Activated gamma-delta T cell treated with Interleukin-2 at 50 U/mL for 16 hours (primary cell): ENCODE data around the gene MRPL43.
A peak's percentile ranks its signal among the peaks of the same experiment; 100 is the strongest.
"Not testable (repeated sequence)": the region's sequence is repeated elsewhere in the genome, so short reads cannot be mapped to it uniquely, and the experiment has no call there.

ENCODE experiments used
- DNase-seq: peaks from one replicate; pipeline ENCODE4 v3.0.0-alpha.2; 2020

The MRPL43 gene

DNA sequence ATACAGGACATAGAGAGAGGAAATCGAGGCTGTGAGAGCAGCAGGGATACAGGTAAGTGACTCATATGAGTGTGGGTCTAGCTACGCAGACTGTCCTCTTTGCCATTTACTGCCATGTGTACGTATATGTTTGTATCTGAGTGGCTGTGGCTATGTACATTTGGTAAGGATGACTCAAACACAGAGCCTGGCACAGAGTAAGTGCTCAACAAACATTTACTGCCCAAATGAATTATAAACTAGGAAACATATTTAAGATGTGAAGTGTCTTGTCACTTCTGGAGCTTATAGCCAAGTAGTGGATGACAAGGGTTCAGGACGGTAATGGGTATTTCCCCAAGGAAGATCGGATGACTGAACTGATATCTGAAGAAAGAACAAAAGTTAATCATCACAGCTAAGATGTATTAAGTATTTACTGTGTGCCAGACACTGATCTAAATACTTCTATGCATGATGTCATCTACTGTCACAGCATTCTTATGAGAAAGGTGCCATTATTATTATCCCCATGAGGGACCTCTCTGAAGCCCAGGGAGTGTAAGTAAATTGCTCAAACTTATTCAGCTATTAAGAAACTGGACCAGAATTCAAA is 6.0 kb downstream of the MRPL43 start:
- no peak for DNase-seq

DNA sequence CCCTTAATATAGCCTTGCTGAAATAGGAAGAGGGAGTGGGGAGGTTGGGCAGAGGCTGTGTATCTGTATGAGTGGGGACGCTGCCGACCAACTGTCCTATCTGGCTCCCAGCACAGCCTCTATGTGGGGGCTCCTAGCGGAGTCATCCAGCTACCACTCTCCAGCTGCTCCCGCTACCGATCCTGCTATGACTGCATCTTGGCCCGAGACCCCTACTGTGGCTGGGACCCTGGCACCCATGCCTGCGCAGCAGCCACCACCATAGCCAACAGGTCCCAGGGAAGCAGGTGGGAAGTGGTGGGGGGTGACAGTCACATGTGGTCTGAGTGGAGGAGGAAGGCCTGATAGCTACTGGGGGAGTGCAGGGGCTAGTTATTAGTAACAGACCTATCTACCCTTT is 6.6 kb downstream of the MRPL43 start:
- DNase-seq, result no peak

DNA sequence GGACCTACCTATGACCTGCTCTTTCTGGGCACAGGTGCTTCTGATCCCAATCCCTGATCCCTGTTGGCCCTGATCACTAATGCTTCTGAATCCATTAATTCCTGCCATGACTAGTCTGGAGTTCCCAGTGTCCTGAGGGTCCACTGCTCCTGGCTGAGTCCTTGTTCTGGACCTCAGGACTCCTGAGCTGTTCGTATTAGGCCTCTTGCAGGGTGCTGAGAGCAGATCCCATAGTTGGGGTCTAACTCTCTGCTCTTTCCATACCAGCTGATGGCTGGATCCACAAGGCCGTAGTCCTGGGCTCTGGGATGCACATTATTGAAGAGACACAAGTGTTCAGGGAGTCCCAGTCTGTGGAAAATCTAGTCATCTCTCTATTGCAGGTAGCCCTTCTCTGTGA is 7.0 kb downstream of the MRPL43 start:
- DNase-seq, result no peak

DNA sequence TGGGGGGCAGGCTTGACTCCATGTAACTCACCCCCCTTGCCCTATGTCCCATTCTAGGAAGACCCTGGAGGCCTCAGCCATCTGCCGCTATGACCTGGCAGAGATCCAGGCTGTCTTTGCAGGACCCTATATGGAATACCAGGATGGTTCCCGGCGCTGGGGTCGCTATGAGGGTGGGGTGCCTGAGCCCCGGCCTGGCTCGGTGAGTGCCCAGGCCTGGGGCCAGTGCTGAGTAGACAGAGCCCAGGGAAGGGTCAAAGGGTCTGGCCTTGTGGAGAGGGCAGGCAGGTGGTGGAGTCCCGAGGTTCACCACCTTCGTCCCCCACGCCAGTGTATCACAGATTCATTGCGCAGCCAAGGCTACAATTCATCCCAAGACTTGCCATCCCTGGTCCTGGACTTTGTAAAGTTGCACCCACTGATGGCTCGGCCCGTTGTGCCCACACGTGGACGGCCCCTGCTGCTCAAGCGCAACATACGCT is 7.5 kb downstream of the MRPL43 start:
- DNase-seq, result no peak

DNA sequence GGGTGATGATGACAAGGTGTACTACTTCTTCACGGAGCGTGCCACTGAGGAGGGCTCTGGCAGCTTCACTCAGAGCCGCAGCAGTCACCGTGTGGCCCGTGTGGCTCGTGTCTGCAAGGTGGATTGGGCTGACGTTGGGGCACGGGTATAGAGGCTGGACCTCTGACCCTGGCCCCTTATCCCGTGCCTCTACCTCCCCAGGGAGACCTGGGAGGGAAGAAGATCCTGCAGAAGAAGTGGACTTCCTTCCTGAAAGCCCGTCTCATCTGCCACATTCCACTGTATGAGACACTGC is 8.4 kb downstream of the MRPL43 start:
- no peak for DNase-seq

DNA sequence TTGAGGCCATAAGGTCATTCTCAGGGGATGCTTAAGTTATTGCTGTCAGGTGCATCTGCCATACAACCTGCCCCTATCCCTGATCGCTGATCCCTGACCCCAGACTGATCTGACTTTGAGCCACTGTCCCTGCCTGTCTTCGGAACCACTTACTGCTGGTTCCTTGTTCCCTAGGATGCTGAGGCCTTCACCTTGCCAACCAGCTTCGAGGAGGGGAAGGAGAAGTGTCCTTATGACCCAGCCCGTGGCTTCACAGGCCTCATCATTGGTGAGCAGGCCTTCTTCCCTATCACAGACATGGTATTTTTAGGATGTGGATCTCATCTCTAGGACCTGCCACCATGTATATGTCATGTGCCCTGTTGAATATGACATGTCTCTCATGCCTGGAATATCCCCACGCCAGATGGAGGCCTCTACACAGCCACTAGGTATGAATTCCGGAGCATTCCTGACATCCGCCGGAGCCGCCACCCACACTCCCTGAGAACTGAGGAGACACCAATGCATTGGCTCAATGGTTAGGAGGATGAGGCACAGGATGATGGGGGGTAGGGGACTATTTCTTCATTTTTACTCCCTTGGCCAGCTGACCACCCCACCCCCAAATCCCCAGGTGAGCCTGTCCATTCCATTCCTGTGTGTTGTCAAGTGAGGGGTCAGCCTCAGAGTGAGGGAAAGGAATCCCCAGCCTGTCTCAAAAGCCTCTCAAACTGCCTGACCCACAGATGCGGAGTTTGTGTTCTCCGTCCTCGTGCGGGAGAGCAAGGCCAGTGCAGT is 9.0 kb downstream of the MRPL43 start:
- DNase-seq, result no peak

DNA sequence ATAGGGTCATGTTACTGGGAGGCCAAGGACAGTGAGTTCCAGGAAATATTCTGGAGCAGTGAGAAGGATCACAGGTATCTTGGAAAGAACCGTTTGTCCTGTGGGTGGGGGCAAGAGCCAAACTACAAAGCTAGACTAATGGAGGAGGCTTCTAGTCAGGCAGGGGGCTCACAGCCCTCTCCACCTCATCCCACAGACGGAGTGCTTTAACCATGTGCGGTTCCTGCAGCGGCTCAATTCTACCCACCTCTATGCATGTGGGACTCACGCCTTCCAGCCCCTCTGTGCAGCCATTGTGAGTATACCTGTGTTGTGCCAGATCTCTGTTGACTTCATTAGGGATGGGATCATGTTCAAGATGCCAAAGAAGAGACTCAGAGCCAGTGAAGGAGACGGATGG is 9.9 kb downstream of the MRPL43 start:
- no peak for DNase-seq

DNA sequence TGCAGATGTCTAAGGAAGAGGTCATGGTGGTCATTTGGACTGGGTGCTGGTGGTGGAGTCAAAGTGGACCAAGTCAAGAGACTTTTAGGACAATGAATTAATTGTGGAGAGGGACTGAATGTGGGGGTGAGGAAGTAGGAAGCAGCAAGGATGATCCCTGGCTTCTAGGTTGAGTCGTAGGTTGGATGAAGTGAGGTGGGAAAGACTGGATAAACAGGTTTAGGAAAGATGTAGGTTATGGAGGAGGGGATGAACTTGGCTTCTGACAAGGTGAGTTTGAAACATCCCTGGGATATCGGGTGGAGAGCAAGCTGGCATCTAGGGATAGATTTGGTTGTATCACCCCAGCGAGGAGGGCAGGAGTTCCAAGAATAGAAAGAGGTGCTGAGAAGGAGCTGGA is 10.4 kb downstream of the MRPL43 start:
- DNase-seq, result no peak

DNA sequence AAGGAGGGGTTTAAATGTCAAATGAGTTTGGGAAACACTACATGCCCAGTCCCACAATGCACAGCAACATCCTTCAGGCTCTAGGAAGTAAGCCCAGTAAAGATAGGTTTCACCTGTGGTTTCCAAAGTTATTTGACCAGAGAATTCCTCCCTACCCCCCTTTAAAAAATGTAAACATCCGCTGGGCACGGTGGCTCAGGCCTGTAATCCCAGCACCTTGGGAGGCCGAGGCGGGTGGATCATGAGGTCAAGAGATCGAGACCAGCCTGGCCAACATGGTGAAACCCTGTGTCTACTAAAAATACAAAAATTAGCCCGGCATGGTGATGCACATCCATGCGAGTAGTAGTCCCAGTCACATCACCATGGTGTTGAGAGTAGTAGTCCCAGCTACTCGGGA is 11.9 kb downstream of the MRPL43 start:
- not testable (repeated sequence) for DNase-seq

DNA sequence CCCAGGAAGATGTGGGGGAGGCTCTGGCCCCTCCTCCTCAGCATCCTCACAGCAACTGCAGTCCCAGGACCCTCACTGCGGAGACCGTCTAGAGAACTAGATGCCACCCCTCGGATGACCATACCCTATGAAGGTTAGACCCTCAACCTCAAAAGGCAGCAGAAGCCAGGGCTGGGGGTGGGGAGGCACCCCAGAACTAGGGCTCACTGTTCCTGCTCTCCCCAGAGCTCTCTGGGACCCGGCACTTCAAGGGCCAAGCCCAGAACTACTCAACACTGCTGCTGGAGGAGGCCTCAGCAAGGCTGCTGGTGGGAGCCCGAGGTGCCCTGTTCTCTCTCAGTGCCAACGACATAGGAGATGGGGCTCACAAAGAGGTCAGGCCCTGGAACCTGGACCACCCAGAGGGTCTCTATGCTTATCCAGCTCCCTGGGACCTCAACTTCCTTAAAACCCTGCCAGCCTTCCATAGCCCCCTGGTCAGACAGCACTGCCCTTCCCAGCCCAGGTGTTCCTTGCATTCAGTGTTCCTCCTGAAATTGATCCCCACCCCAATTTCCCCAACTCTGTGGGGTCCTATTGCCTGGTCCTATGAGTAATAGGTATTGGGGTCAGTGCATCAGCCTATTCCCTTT is 14.3 kb downstream of the MRPL43 start:
- DNase-seq, result no peak

DNA sequence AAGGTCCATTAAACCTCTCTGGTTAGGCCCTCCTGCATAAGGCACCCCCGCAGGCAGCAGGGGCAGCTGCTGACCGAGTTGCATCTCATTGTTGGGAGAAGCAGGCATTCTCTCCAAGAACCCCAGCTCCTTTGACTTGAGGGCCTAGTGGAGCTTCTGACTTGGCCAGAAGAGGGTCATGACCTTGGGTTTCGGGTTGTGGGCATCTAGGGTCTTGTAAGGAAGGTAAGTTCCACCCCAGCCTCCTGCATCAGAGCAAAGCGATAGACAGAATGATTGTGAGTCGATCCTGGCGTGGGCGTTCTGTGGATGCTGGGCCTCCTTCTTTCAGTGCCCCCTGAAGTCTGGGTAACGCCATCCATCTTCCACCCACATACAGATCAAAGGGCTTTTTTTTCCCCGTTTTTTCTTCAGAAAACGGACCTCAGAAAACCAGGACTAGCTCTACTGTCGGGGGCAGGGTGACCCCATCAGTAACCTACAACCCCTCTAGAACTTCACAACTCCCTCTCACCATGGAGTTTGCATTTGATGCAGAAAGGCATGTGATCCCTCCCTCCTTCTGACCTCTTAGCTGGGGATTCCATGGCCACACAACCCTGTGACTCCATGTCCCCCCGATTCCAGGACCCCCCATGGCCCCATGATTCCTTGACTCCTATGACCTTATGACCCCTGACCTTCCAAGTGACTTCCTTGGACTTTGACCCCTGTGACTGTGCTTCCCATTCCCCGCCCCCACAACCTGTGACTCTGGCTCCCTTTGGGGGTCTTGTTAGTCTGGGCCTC is 15.0 kb downstream of the MRPL43 start:
- no peak for DNase-seq

DNA sequence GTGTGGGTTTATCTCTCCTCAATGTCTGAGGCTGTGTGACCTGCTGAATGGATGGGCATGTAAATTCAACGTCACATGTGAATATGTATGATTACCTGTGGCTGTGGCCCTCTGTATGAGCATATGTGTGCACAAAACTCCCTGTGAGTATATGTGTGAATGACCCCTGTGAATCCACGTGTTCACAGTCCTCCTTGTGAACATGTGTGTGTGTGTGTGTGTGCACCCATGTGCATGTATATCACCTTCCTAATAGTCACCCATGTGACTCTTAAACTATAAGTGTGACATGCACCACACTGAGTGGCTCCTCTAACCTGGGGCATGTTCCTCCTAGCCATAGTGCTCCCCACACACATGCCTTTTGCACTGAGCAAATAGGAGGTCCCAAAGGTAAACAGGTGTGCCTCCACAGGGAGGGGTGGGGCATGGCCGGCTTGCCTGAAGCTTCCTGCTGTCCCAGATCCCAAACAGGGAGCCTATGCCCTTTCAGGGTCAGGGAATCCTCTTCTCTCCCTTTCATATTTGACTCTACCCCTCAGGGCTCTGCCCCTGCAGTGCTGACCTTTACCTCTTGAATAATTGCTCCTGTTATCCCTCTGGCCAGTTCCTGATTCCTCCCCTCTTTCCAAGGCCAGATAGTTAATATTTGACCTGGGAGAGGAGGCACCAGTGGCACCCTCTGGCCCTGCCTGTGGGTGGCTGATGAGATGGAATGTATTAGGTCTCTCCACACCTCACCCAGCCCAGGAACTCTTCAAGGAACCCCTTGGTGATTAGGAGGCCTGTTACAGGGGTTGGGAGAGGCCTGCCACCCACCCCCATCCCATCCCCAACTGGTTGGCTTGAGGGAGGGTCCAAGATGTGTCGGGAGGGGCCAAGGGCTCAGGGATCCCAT is 16.1 kb downstream of the MRPL43 start:
- DNase-seq, result no peak

DNA sequence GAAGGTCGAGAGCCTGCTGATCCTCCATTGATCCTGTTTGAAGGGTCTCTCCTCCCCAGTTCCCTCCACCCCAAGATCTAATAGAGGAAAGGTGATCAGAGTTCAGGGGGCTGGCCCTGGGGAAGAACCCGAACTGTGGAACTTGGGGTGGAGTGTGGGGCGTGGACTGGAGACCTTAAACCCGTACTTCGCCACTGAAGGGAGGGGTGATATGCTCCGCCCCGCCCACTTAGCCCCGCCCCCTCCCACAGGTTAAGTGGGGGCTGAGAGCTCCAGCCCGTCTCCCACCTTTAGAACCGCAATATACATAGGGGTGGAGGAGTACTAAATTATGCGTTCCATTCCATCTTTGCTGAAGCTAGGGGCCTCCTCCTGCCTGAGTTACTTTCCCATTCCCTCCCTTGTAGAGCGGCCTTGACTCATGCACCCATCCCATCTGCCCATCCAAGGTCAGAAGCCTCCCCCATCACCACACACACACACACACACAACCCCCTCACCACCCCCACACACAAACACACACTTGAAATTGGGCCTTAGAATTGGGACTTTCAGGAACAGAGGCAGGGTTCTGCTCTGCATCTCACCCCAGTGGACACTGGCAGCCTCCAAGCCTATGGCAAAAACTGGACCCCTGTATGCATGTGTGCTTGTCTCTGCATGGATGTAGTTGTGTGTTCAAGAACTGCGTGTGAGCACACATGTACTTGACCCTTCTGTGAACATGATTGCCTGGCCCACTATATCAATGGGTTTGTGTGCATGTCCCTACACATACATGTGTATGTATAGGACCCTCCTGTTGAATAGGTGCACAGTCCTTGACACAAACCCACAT is 17.0 kb downstream of the MRPL43 start:
- DNase-seq, result peak; percentile 27

DNA sequence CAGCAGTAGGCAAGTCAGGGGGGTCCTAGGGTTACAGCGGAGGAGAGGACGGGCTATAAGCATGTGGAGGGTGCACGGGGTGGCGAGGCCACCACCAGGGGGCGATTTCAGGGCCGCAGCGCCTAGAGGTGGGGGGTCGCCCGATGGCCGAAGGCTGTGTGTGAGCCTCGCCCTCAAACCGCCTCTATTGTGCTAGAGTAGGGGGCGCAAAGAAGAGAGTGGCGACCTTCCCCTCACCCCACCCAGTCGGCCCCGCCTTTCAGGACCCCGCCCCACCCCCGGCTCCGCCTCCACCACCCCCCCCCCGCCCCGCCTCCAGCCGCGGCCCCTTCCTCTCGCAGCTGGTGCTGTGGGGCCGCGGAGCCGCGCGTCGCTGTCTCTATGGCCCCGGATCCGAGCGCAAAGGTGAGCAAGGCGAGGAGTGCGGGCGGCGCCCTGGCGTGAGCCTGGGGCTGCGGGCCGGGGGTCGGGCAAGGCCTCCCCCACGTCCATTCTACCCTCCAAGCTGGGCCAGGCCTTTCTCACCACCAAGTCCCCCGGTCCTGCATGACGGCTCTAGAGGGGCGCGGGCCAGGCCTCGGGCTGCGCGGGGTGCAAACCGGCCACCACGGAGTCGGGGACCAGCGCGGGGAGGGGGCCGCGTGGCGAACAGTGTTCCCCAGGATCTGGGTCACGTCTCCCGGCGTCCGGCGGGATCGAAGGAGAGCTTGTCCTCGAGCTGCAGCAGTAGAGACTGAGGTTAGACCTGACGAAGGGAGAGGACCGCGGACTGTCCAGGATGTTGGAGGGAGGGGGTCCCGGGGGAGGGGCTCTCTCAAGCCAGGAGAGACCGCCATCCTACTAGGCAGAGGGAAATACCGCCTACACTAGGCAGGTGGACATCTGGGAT is 17.9 kb downstream of the MRPL43 start, which contains the start of gene SEMA4G:
TSS of gene SEMA4G (plus strand) at position 318 of the 889 bp plus-strand sequence. CDS start 3,409 bp downstream, outside the sequence.
- peak; percentile 54 for DNase-seq

DNA sequence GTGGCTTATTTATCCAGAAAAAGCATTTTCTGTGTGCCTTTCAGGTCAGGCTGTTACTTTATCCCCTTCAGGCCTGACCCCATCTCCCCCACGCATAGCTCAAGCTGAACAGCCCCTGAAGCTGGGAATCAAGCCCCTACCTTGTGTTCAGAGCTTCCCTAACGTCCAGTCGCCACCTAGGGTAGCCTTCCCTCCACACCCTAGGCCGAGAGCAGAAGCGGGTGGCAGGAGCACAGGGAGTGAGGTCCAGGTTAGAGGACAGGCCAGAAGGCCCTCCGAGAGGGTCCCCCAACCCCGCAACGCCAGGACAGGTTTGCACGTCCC is 18.5 kb downstream of the MRPL43 start:
- no peak for DNase-seq

DNA sequence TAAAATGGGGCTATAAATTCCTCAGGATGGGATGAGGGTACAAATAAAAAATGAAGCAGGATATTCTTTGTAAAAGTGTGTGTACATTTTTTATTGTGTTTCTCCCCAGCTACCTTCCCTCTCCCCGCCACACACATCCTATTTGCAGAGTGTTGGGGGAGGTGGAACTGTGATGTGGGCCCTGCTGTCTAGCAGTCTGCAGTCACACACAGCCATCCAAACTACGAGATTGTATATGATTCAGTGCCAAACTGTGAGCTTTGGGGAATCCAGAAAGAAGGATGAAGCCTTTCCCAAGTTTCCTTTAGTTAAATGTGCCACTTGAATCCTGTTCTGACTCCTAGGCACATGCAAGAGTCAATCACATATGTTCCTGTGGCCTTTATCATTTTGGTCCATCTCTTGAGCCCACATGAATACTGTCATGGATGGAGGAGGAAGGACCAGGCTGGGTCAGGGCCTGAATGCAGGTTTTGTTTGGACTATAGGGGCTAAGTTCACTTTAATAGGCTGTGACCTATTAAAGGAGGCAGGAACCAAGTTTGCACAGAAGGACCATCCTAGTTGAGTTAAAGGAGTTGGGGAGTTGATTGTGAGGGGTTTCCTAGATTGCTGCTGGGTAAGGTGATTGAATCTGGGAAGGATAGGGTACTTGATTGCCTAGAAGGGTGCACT is 19.1 kb downstream of the MRPL43 start:
- no peak for DNase-seq

DNA sequence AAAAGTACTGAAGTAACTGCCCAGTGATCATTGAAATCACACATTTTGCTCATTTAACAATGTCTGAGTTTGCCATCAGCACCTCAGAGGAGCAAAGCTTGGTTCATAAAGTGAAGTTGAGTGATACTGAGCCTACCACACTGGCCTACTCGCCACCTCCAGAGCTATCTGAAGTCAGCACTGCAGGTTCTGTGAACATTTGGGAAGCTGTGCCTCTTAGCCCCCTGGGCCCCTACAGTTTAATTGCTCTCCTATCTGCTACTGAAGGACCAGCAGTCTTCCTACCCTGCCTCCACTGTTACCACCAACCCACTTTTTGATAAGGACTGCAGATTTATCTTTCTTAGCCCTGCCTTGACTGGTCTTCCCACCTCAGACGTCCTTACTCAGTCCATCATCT is 20.0 kb downstream of the MRPL43 start:
- DNase-seq, result no peak

DNA sequence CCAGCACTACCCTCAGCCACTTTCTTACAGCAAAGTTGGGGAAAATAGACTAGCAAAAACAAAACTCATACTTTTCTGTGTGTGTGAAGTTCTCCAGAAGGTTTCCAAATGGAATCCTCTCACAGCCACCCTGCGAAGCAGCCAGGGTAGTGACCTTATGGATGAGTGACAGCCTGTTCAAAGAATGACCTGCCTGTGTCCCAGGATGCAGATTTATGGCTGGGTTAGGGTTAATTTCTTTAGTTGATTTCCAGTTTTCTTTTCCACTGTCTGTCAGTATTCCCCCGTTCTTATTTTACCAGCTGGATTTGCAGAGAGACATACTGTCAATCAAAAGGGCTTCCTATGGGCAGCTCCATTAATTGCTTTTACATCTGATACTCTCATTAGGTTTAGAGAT is 20.4 kb downstream of the MRPL43 start:
- no peak for DNase-seq

DNA sequence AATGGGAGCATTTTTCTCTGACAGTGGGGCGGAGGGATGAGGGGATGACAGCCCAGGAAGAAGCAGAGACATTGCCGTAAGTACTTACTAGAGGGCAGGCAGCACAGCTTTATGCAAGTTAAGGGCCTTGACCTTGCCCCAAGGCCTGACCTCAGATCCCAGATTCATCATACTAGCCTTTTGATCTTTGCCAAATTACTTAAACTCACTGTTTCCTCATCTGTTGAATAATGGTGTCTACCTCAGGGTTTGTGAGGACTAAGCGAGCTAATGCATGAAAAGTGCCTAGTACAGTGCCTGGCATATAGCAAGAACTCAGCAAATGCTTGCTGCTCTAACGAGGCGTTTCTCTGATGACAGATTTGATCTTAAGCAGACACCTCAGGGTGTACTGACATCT is 21.5 kb downstream of the MRPL43 start:
- DNase-seq, result no peak

DNA sequence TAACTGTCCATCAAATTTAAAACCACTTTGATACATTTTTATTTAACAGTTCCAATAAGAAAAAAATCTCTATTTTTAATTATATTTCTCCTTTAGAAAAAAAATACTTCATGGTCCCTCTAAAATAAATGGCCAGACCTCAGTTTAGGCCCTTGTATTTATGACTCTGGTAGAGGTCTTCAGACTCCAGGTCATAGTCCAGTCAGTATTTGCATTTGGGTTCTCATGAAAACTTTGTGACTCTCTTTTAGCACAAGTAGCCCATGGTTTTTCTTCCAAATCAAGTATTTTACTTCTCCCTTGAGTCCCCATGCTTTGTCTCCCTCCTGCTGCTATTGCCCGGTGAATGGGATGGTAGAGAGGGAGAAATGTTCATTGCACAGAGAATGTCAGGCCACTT is 23.5 kb downstream of the MRPL43 start:
- DNase-seq, result no peak
